ENCODE data around the gene ACCSL.

ACCSL gene

GRCh38 chr11:44083906-44084305, 36.1 kb downstream of the ACCSL start:
- Histone ChIP-seq H3K27me3 (replicated peaks; ENCODE audit: control insufficient read depth, insufficient read depth, low read length) (no peaks in the 10 kb centered on the region), H3K36me3 (ENCODE audit: control insufficient read depth, insufficient read depth, low read length, severe bottlenecking) (peaks cover 25% of the 10 kb centered on the region), H3K9ac (ENCODE audit: low read length) (no peak overlapping the region), H3K4me3 (ENCODE audit: low read length) (no peak overlapping the region), H3K9me3 (ENCODE audit: control insufficient read depth, low read length) (peaks cover 4% of the 10 kb centered on the region), H3K4me1 (ENCODE audit: control insufficient read depth, insufficient read depth, low read length) (no peaks in the 10 kb centered on the region)
- no peak for DNase-seq (ENCODE audit: low read depth)

- DNase-seq (ENCODE audit: low read depth): no peak
- peaks cover 4% of the 10 kb centered on the region for H3K9me3 ChIP-seq (ENCODE audit: control insufficient read depth, low read length)
- H3K27me3 ChIP-seq (replicated peaks; ENCODE audit: control insufficient read depth, insufficient read depth, low read length): no peaks in the 10 kb centered on the region
- H3K9ac ChIP-seq (ENCODE audit: low read length): no peak overlapping the region
- H3K4me3 ChIP-seq (ENCODE audit: low read length): no peak overlapping the region
- H3K36me3 ChIP-seq (ENCODE audit: control insufficient read depth, insufficient read depth, low read length, severe bottlenecking): peaks cover 18% of the 10 kb centered on the region
- no peaks in the 10 kb centered on the region for H3K4me1 ChIP-seq (ENCODE audit: control insufficient read depth, insufficient read depth, low read length)
Measured at GRCh38 chr11:44085330-44085729, 37.5 kb downstream of the ACCSL start.

- Histone ChIP-seq H3K36me3 (ENCODE audit: control insufficient read depth, insufficient read depth, low read length, severe bottlenecking) (peaks cover 4% of the 10 kb centered on the region), H3K4me1 (ENCODE audit: control insufficient read depth, insufficient read depth, low read length) (no peaks in the 10 kb centered on the region), H3K4me3 (ENCODE audit: low read length) (no peak overlapping the region), H3K27me3 (replicated peaks; ENCODE audit: control insufficient read depth, insufficient read depth, low read length) (no peaks in the 10 kb centered on the region), H3K9me3 (ENCODE audit: control insufficient read depth, low read length) (peaks cover 4% of the 10 kb centered on the region), H3K9ac (ENCODE audit: low read length) (no peak overlapping the region)
- DNase-seq (ENCODE audit: low read depth): no peak
Measured at GRCh38 chr11:44088377-44088776, 40.6 kb downstream of the ACCSL start.

- H3K27me3 ChIP-seq (replicated peaks; ENCODE audit: control insufficient read depth, insufficient read depth, low read length): no peaks in the 10 kb centered on the region
- no peak for DNase-seq (ENCODE audit: low read depth)
- H3K36me3 ChIP-seq (ENCODE audit: control insufficient read depth, insufficient read depth, low read length, severe bottlenecking): peaks cover under 1% of the 10 kb centered on the region
- H3K9ac ChIP-seq (ENCODE audit: low read length): no peak overlapping the region
- no peaks in the 10 kb centered on the region for H3K4me1 ChIP-seq (ENCODE audit: control insufficient read depth, insufficient read depth, low read length)
- no peak overlapping the region for H3K4me3 ChIP-seq (ENCODE audit: low read length)
- H3K9me3 ChIP-seq (ENCODE audit: control insufficient read depth, low read length): peaks cover 4% of the 10 kb centered on the region
Measured at GRCh38 chr11:44088871-44089270, 41.1 kb downstream of the ACCSL start.

GRCh38 chr11:44090539-44090938, 42.8 kb downstream of the ACCSL start:
- H3K27me3 ChIP-seq (replicated peaks; ENCODE audit: control insufficient read depth, insufficient read depth, low read length): no peaks in the 10 kb centered on the region
- H3K36me3 ChIP-seq (ENCODE audit: control insufficient read depth, insufficient read depth, low read length, severe bottlenecking): no peaks in the 10 kb centered on the region
- DNase-seq (ENCODE audit: low read depth): no peak
- peaks cover under 1% of the 10 kb centered on the region for H3K9me3 ChIP-seq (ENCODE audit: control insufficient read depth, low read length)
- H3K4me3 ChIP-seq (ENCODE audit: low read length): no peak overlapping the region
- no peak overlapping the region for H3K9ac ChIP-seq (ENCODE audit: low read length)
- peaks cover 3% of the 10 kb centered on the region for H3K4me1 ChIP-seq (ENCODE audit: control insufficient read depth, insufficient read depth, low read length)

- Histone ChIP-seq H3K9me3 (ENCODE audit: control insufficient read depth, low read length) (no peaks in the 10 kb centered on the region), H3K36me3 (ENCODE audit: control insufficient read depth, insufficient read depth, low read length, severe bottlenecking) (no peaks in the 10 kb centered on the region), H3K4me1 (ENCODE audit: control insufficient read depth, insufficient read depth, low read length) (peaks cover 11% of the 10 kb centered on the region), H3K9ac (ENCODE audit: low read length) (no peak overlapping the region), H3K4me3 (ENCODE audit: low read length) (no peak overlapping the region), H3K27me3 (replicated peaks; ENCODE audit: control insufficient read depth, insufficient read depth, low read length) (no peaks in the 10 kb centered on the region)
- peak; percentile 96 for DNase-seq (ENCODE audit: low read depth)
Measured at GRCh38 chr11:44094260-44094868, 46.6 kb downstream of the ACCSL start.

- Histone ChIP-seq H3K27me3 (replicated peaks; ENCODE audit: control insufficient read depth, insufficient read depth, low read length) (no peaks in the 10 kb centered on the region), H3K9ac (ENCODE audit: low read length) (peak within 1 kb of the TSS; percentile 91), H3K36me3 (ENCODE audit: control insufficient read depth, insufficient read depth, low read length, severe bottlenecking) (no peaks in the 10 kb centered on the region), H3K9me3 (ENCODE audit: control insufficient read depth, low read length) (no peaks in the 10 kb centered on the region), H3K4me1 (ENCODE audit: control insufficient read depth, insufficient read depth, low read length) (peaks cover 11% of the 10 kb centered on the region), H3K4me3 (ENCODE audit: low read length) (peak within 1 kb of the TSS; percentile 89)
- DNase-seq (ENCODE audit: low read depth): peak; percentile 94
Measured at GRCh38 chr11:44095506-44096359, 48.0 kb downstream of the ACCSL start, which contains the start of gene EXT2. TSS of gene EXT2 (plus strand) at chr11:44095678. CDS start at chr11:44107713, 12,035 bp downstream.

- H3K9me3 ChIP-seq (ENCODE audit: control insufficient read depth, low read length): no peaks in the 10 kb centered on the region
- DNase-seq (ENCODE audit: low read depth): peak; percentile 34
Measured at GRCh38 chr11:44096360-44097185, 48.8 kb downstream of the ACCSL start.

GRCh38 chr11:44097821-44098220, 50.0 kb downstream of the ACCSL start:
- no peaks in the 10 kb centered on the region for H3K36me3 ChIP-seq (ENCODE audit: control insufficient read depth, insufficient read depth, low read length, severe bottlenecking)
- no peak overlapping the region for H3K9ac ChIP-seq (ENCODE audit: low read length)
- H3K4me3 ChIP-seq (ENCODE audit: low read length): no peak overlapping the region
- no peaks in the 10 kb centered on the region for H3K9me3 ChIP-seq (ENCODE audit: control insufficient read depth, low read length)
- no peak for DNase-seq (ENCODE audit: low read depth)
- H3K4me1 ChIP-seq (ENCODE audit: control insufficient read depth, insufficient read depth, low read length): peaks cover 19% of the 10 kb centered on the region
- H3K27me3 ChIP-seq (replicated peaks; ENCODE audit: control insufficient read depth, insufficient read depth, low read length): no peaks in the 10 kb centered on the region

More at GRCh38 chr11:44096360-44097185, 48.8 kb downstream of the ACCSL start:
- Histone ChIP-seq H3K9ac (ENCODE audit: low read length) (peak overlapping the region; percentile 91), H3K36me3 (ENCODE audit: control insufficient read depth, insufficient read depth, low read length, severe bottlenecking) (no peaks in the 10 kb centered on the region), H3K27me3 (replicated peaks; ENCODE audit: control insufficient read depth, insufficient read depth, low read length) (no peaks in the 10 kb centered on the region), H3K4me3 (ENCODE audit: low read length) (peak overlapping the region; percentile 89), H3K4me1 (ENCODE audit: control insufficient read depth, insufficient read depth, low read length) (peaks cover 19% of the 10 kb centered on the region)

- H3K27me3 ChIP-seq (replicated peaks; ENCODE audit: control insufficient read depth, insufficient read depth, low read length): no peaks in the 10 kb centered on the region
- H3K4me3 ChIP-seq (ENCODE audit: low read length): no peak overlapping the region
- no peaks in the 10 kb centered on the region for H3K36me3 ChIP-seq (ENCODE audit: control insufficient read depth, insufficient read depth, low read length, severe bottlenecking)
- DNase-seq (ENCODE audit: low read depth): no peak
- H3K4me1 ChIP-seq (ENCODE audit: control insufficient read depth, insufficient read depth, low read length): peaks cover 22% of the 10 kb centered on the region
- no peaks in the 10 kb centered on the region for H3K9me3 ChIP-seq (ENCODE audit: control insufficient read depth, low read length)
- H3K9ac ChIP-seq (ENCODE audit: low read length): no peak overlapping the region
Measured at GRCh38 chr11:44101098-44101497, 53.3 kb downstream of the ACCSL start.
